ENCODE measurements around the gene FBXO8. TPM values are rescaled to one million over a fixed set of nuclear protein-coding genes. Genes with fewer than 3 reads are reported as not detected.

Gene FBXO8
- total RNA-seq, 1 donor from 2014 or later = 12.6 TPM

- no peaks in the 10 kb centered on the region for H3K36me3 Mint-ChIP-seq (ENCODE audit: low read depth)
- no peaks in the 10 kb centered on the region for H3K4me1 Mint-ChIP-seq
Observed at GRCh38 chr4:174207367-174207766, 76.1 kb downstream of the FBXO8 start.

GRCh38 chr4:174204164-174204831 is 79.2 kb downstream of the FBXO8 start:
- H3K4me1 Mint-ChIP-seq = no peaks in the 10 kb centered on the region
- no peaks in the 10 kb centered on the region for H3K9me3 Mint-ChIP-seq
- H3K36me3 Mint-ChIP-seq (ENCODE audit: low read depth) = no peaks in the 10 kb centered on the region
- H3K27ac Mint-ChIP-seq (ENCODE audit: unreplicated experiment) = no peak overlapping the region
- no peak for DNase-seq (ENCODE audit: low read depth, low spot score)
- H3K27me3 Mint-ChIP-seq (ENCODE audit: low read depth) = peaks cover 84% of the 10 kb centered on the region
- H3K4me3 Mint-ChIP-seq = no peak overlapping the region
- no peak for TF ChIP-seq CTCF (conservative IDR thresholded peaks at IDR 0.05)

More at GRCh38 chr4:174207367-174207766, 76.1 kb downstream of the FBXO8 start:
- peaks cover 93% of the 10 kb centered on the region for H3K27me3 Mint-ChIP-seq (ENCODE audit: low read depth)
- no peak overlapping the region for H3K4me3 Mint-ChIP-seq
- no peak overlapping the region for H3K27ac Mint-ChIP-seq (ENCODE audit: unreplicated experiment)
- no peak for TF ChIP-seq CTCF (conservative IDR thresholded peaks at IDR 0.05)
- DNase-seq (ENCODE audit: low read depth, low spot score) = no peak
- no peaks in the 10 kb centered on the region for H3K9me3 Mint-ChIP-seq

GRCh38 chr4:174201871-174202270 is 81.6 kb downstream of the FBXO8 start:
- no peak overlapping the region for H3K27ac Mint-ChIP-seq (ENCODE audit: unreplicated experiment)
- H3K4me3 Mint-ChIP-seq = no peak overlapping the region
- peaks cover 84% of the 10 kb centered on the region for H3K27me3 Mint-ChIP-seq (ENCODE audit: low read depth)
- DNase-seq (ENCODE audit: low read depth, low spot score) = no peak
- no peaks in the 10 kb centered on the region for H3K4me1 Mint-ChIP-seq
- H3K9me3 Mint-ChIP-seq = no peaks in the 10 kb centered on the region
- no peaks in the 10 kb centered on the region for H3K36me3 Mint-ChIP-seq (ENCODE audit: low read depth)
- no peak for TF ChIP-seq CTCF (conservative IDR thresholded peaks at IDR 0.05)

- no peak for TF ChIP-seq CTCF (conservative IDR thresholded peaks at IDR 0.05)
- Mint-ChIP-seq H3K36me3 (ENCODE audit: low read depth) (no peaks in the 10 kb centered on the region), H3K9me3 (no peaks in the 10 kb centered on the region), H3K4me3 (no peak overlapping the region), H3K27ac (ENCODE audit: unreplicated experiment) (no peak overlapping the region), H3K4me1 (no peaks in the 10 kb centered on the region), H3K27me3 (ENCODE audit: low read depth) (peaks cover 84% of the 10 kb centered on the region)
- DNase-seq (ENCODE audit: low read depth, low spot score) = no peak
Observed at GRCh38 chr4:174199735-174200134, 83.7 kb downstream of the FBXO8 start.

- Mint-ChIP-seq H3K36me3 (ENCODE audit: low read depth) (no peaks in the 10 kb centered on the region), H3K27ac (ENCODE audit: unreplicated experiment) (no peak overlapping the region), H3K4me1 (no peaks in the 10 kb centered on the region), H3K9me3 (no peaks in the 10 kb centered on the region), H3K27me3 (ENCODE audit: low read depth) (peaks cover 84% of the 10 kb centered on the region), H3K4me3 (no peak overlapping the region)
- DNase-seq (ENCODE audit: low read depth, low spot score) = no peak
- TF ChIP-seq CTCF (conservative IDR thresholded peaks at IDR 0.05) = no peak
Observed at GRCh38 chr4:174198828-174199227, 84.6 kb downstream of the FBXO8 start.

All from neural crest cell (in vitro differentiated cells).